AG04449 (cell line): ENCODE data around the gene HIGD2A.

Experiments
- CTCF ChIA-PET: fragments of 350-600 bp; formaldehyde crosslinking; extraction: SDS; loops from one replicate; lab custom pipeline; 2021; ENCODE audit warnings: antibody characterized with exemption; lab: Yijun Ruan, JAX
- POLR2A ChIA-PET: fragments of 400-600, 350-600 bp; formaldehyde crosslinking; extraction: SDS; loops from one replicate; lab custom pipeline; 2020; ENCODE audit warnings: antibody characterized with exemption, inconsistent platforms; lab: Yijun Ruan, JAX
- DNase-seq: peaks from one replicate; pipeline ENCODE4 v3.0.0-alpha.2; 2010; ENCODE audit warnings: low read depth, low spot score
- H3K4me3 ChIP-seq: 2 replicates; pipeline ENCODE4 v1.5.1; 2011; ENCODE audit warnings: low read depth, mild to moderate bottlenecking, control low read depth, low read length
- CTCF ChIP-seq: IDR thresholded peaks from one replicate; pipeline ENCODE4 v1.5.1; 2011; ENCODE audit warnings: mild to moderate bottlenecking, moderate library complexity, low read length, control low read depth, inconsistent platforms; ENCODE audit not compliant: insufficient read depth; ENCODE audit errors: missing control alignments

Gene HIGD2A

GRCh38 chr5:176366232-176366894 is 22.2 kb upstream of the HIGD2A start:
- no peak for TF ChIP-seq CTCF
- peak overlapping the region; percentile 70 for H3K4me3 ChIP-seq
- ChIA-PET POLR2A (interaction anchor here (1.6 kb wide), 1 partner anchor 14 kb away, joined by 5 read pairs; no protein-coding TSS in a partner anchor), CTCF (no interaction called here)
- no peak for DNase-seq

- POLR2A ChIA-PET = interaction anchor here (0.7 kb wide), 1 partner anchor 20 kb away, joined by 4 read pairs; the partner anchor contains the start of genes HIGD2A and NOP16
- TF ChIP-seq CTCF = no peak
These were observed 19.8 kb upstream of the HIGD2A start for GRCh38 chr5:176368726-176369125.

DNA sequence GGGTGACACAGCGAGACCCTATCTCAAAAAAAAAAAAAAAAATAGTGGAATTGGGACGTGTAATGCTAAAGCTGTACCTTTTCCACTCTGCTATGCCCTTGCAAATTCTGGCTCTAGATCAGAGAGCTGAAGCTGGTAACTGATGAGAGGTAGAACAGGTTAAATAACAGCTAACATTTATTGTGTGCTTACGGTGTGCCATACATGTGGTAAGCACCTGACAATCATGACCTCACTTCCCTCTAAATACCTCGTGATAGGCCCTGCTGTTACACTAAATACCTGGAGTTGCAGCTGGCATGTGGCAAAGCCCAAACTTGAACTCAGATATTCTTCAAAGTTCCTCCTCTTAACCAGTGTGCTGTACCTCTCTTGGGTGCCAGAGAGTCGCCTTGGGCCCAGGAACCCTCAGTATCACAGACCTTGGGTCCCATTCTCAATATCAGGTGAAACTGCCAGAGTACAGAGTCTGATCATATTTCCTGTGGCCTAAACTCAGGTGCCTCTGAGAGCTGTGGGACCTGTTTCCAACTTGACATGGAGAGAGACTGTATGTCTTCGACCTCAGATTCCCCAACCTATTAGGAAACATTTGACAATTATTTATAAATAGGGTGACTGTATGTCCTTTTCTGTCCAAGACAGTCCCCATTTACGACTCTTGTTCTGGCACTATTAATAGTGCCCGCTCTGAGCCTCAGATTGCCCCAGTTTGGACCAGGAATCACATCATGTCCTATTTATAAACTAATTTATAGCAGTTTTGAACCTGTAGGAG is 18.4 kb upstream of the HIGD2A start:
- TF ChIP-seq CTCF = no peak
- no peak for DNase-seq
- ChIA-PET CTCF (no interaction called here), POLR2A (no interaction called here)
- H3K4me3 ChIP-seq = no peak overlapping the region

More at GRCh38 chr5:176368726-176369125, 19.8 kb upstream of the HIGD2A start:
- no peak overlapping the region for H3K4me3 ChIP-seq
- no peak for DNase-seq
- CTCF ChIA-PET = interaction anchor here (1.2 to 1.5 kb wide), 2 partner anchors 19 to 80 kb away, joined by 3 to 4 read pairs; partner anchors contain the start of genes FAF2 and NOP16

GRCh38 chr5:176371621-176372539 is 16.7 kb upstream of the HIGD2A start:
- no peak for TF ChIP-seq CTCF
- CTCF ChIA-PET = no interaction called here
- H3K4me3 ChIP-seq = no peak overlapping the region
- POLR2A ChIA-PET = no interaction called here
- no peak for DNase-seq

GRCh38 chr5:176373100-176373818 is 15.3 kb upstream of the HIGD2A start:
- TF ChIP-seq CTCF = no peak
- POLR2A ChIA-PET = no interaction called here
- CTCF ChIA-PET = no interaction called here
- no peak overlapping the region for H3K4me3 ChIP-seq
- DNase-seq = no peak
